Measurements from ENCODE around the gene ICAM5.

DNA sequence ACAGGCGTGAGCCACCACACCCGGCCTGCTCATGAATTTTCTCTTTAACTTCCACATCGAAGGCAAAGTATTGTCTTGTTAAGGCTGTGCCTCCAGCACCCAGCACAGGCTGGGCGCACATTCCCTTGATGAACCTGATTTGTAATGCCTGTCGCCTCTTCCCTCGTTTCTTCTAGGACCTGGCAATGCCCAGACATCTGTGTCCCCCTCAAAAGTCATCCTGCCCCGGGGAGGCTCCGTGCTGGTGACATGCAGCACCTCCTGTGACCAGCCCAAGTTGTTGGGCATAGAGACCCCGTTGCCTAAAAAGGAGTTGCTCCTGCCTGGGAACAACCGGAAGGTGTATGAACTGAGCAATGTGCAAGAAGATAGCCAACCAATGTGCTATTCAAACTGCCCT is 15.2 kb upstream of the ICAM5 start:
- no peak for TF ChIP-seq CTCF (IDR thresholded peaks at IDR 0.05)
- no peak for TF ChIP-seq ATF2 (CRISPR knock-in tag; IDR thresholded peaks at IDR 0.05; ENCODE audit: borderline replicate concordance, low read depth)
- no peak for TF ChIP-seq ZNF232 (CRISPR knock-in tag; IDR thresholded peaks at IDR 0.05)
- TF ChIP-seq ZNF121 (CRISPR knock-in tag; IDR thresholded peaks at IDR 0.05), result no peak
- TF ChIP-seq ESRRA (CRISPR knock-in tag; IDR thresholded peaks at IDR 0.05; ENCODE audit: borderline replicate concordance), result no peak
- no peak for TF ChIP-seq ELF4 (CRISPR knock-in tag; IDR thresholded peaks at IDR 0.05; ENCODE audit: low read depth)
- TF ChIP-seq USF2 (CRISPR knock-in tag; IDR thresholded peaks at IDR 0.05), result no peak
- TF ChIP-seq, protein P1, sequence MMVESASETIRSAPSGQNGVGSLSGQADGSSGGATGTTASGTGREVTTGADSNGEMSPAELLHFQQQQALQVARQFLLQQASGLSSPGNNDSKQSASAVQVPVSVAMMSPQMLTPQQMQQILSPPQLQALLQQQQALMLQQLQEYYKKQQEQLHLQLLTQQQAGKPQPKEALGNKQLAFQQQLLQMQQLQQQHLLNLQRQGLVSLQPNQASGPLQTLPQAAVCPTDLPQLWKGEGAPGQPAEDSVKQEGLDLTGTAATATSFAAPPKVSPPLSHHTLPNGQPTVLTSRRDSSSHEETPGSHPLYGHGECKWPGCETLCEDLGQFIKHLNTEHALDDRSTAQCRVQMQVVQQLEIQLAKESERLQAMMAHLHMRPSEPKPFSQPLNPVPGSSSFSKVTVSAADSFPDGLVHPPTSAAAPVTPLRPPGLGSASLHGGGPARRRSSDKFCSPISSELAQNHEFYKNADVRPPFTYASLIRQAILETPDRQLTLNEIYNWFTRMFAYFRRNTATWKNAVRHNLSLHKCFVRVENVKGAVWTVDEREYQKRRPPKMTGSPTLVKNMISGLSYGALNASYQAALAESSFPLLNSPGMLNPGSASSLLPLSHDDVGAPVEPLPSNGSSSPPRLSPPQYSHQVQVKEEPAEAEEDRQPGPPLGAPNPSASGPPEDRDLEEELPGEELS (CRISPR knock-in tag; IDR thresholded peaks at IDR 0.05), result no peak
- TF ChIP-seq ZBTB21 (CRISPR knock-in tag; IDR thresholded peaks at IDR 0.05; ENCODE audit: borderline replicate concordance), result no peak
- TF ChIP-seq, protein P2, sequence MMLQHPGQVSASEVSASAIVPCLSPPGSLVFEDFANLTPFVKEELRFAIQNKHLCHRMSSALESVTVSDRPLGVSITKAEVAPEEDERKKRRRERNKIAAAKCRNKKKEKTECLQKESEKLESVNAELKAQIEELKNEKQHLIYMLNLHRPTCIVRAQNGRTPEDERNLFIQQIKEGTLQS (CRISPR knock-in tag; conservative IDR thresholded peaks at IDR 0.05), result no peak
- no peak for TF ChIP-seq SMAD3 (CRISPR knock-in tag; IDR thresholded peaks at IDR 0.05; ENCODE audit: borderline replicate concordance)
- no peak for TF ChIP-seq TEAD4 (CRISPR knock-in tag; IDR thresholded peaks at IDR 0.05)

Data from WTC11 (cell line).